GM12878 (cell line): Measurements from ENCODE around the gene OCA2. TPM values are rescaled to one million over a fixed set of nuclear protein-coding genes. Genes with fewer than 3 reads are reported as not detected.

Source experiments
- ATAC-seq: fragments of 200-7000 bp; cut with Tn5 transposase; 3 replicates; pipeline ENCODE4 v1.9.1; 2020; ENCODE audit warnings: mild to moderate bottlenecking, moderate library complexity
- BruUV-seq: library from RNA; stranded (reverse); fragments of 400-500 nt; replicated peaks from 2 replicates; lab custom pipeline; 2021; lab: Mats Ljungman, UMichigan
- CTCF ChIA-PET: fragments of 300-600 bp; sonication (Branson Sonifier 250); formaldehyde crosslinking; extraction: SDS; loops from one replicate; lab custom pipeline; 2021; ENCODE audit warnings: inconsistent platforms; lab: Yijun Ruan, JAX
- POLR2A ChIA-PET: fragments of 350-600 bp; formaldehyde crosslinking; extraction: SDS; loops from one replicate; lab custom pipeline; 2021; ENCODE audit warnings: inconsistent platforms; lab: Charles Lee
- RAD21 ChIA-PET: fragments of 300-600 bp; sonication (Branson Sonifier 250); formaldehyde crosslinking; loops from one replicate; lab custom pipeline; 2023; ENCODE audit warnings: antibody characterized with exemption; ENCODE audit not compliant: unreplicated experiment; lab: Charles Lee
- SMC1A ChIA-PET: fragments of 300-600 bp; sonication (Branson Sonifier 250); formaldehyde crosslinking; loops from one replicate; lab custom pipeline; 2023; ENCODE audit not compliant: unreplicated experiment, uncharacterized antibody; lab: Charles Lee
- DNase-seq: peaks from one replicate; pipeline ENCODE4 v3.0.0-alpha.2; 2011; ENCODE audit warnings: low read depth, low spot score
- FAIRE-seq: peaks from 3 replicates; lab custom pipeline; 2011; peaks lifted over from hg19 to GRCh38; lab: Jason Lieb, UNC
- H2AFZ ChIP-seq: 2 replicates; pipeline ENCODE4 v1.6.0; 2011; ENCODE audit warnings: low read depth, low read length, control low read depth; ENCODE audit not compliant: control insufficient read depth
- H3K27ac ChIP-seq: 2 replicates; pipeline ENCODE4 v1.5.1; 2011; ENCODE audit warnings: control low read depth; ENCODE audit not compliant: control insufficient read depth, insufficient read depth
- H3K27me3 ChIP-seq, 2 experiments: replicated peaks in 1 of 2; 2 replicates each; pipeline versions ENCODE4 v1.6.0 to v1.6.1; 2011; ENCODE audit warnings: low read length in 1 of 2; ENCODE audit not compliant: control insufficient read depth in 2 of 2, insufficient read depth in 2 of 2
- H3K36me3 ChIP-seq, 2 experiments: 2 replicates each; pipeline ENCODE4 v1.5.1; 2011; ENCODE audit warnings: low read length in 1 of 2; ENCODE audit not compliant: control insufficient read depth in 2 of 2, insufficient read depth in 2 of 2
- H3K4me1 ChIP-seq: 2 replicates; pipeline ENCODE4 v1.6.1; 2011; ENCODE audit warnings: mild to moderate bottlenecking, low read length, moderate library complexity, mixed read lengths; ENCODE audit not compliant: control insufficient read depth, insufficient read depth
- H3K4me2 ChIP-seq: 2 replicates; pipeline ENCODE4 v1.6.0; 2011; ENCODE audit warnings: control low read depth; ENCODE audit not compliant: control insufficient read depth, insufficient read depth
- H3K4me3 ChIP-seq: fragments of 200-600 bp; sonication (generic); 2 replicates; pipeline ENCODE4 v1.5.1; 2016
- H3K79me2 ChIP-seq: 2 replicates; pipeline ENCODE4 v1.6.0; 2011; ENCODE audit warnings: low read length; ENCODE audit not compliant: control insufficient read depth, insufficient read depth
- H3K9ac ChIP-seq: 2 replicates; pipeline ENCODE4 v1.8.0; 2011; ENCODE audit warnings: low read length, control low read depth, mixed read lengths; ENCODE audit not compliant: control insufficient read depth, insufficient read depth
- H3K9me3 ChIP-seq: replicated peaks from 3 replicates; pipeline ENCODE4 v1.5.1; 2011; ENCODE audit warnings: mild to moderate bottlenecking, low read length; ENCODE audit not compliant: control insufficient read depth, insufficient read depth
- H4K20me1 ChIP-seq: 2 replicates; pipeline ENCODE4 v1.6.0; 2011; ENCODE audit not compliant: control insufficient read depth, insufficient read depth
- ATF7 ChIP-seq: fragments of 450-650 bp; IDR thresholded peaks from 2 replicates; pipeline ENCODE4 v1.6.1; 2016; ENCODE audit warnings: low read depth, mild to moderate bottlenecking
- EZH2 ChIP-seq: IDR thresholded peaks from 2 replicates; pipeline ENCODE4 v1.6.1; 2012; ENCODE audit warnings: low read depth, mild to moderate bottlenecking, control low read depth, inconsistent platforms, low read length, borderline replicate concordance; ENCODE audit not compliant: control insufficient read depth
- MTA3 ChIP-seq: IDR thresholded peaks from 2 replicates; pipeline ENCODE4 v1.6.1; 2012; ENCODE audit warnings: low read length, inconsistent platforms, borderline replicate concordance
- NFYA ChIP-seq: IDR thresholded peaks from 2 replicates; pipeline ENCODE4 v1.6.1; 2011; ENCODE audit warnings: low read depth, mild to moderate bottlenecking, low read length, improper control_type of control experiment, borderline replicate concordance
- PAX5 ChIP-seq: IDR thresholded peaks from 2 replicates; pipeline ENCODE4 v1.6.1; 2011; ENCODE audit warnings: low read depth, low read length, borderline replicate concordance
- RB1 ChIP-seq: fragments of 450-650 bp; formaldehyde crosslinking; IDR thresholded peaks from 2 replicates; pipeline ENCODE4 v1.6.1; 2017; ENCODE audit warnings: mild to moderate bottlenecking, borderline replicate concordance
- RCOR1 ChIP-seq: conservative IDR thresholded peaks from 2 replicates; pipeline ENCODE4 v1.6.1; 2012; ENCODE audit warnings: low read depth, low read length, improper control_type of control experiment
- RUNX3 ChIP-seq: IDR thresholded peaks from 2 replicates; pipeline ENCODE4 v1.6.1; 2012; ENCODE audit warnings: low read length, inconsistent platforms
- SMAD1 ChIP-seq: fragments of 450-650 bp; IDR thresholded peaks from 2 replicates; pipeline ENCODE4 v1.6.1; 2018; ENCODE audit warnings: mild to moderate bottlenecking, low read depth; ENCODE audit not compliant: partially characterized antibody
- SMC3 ChIP-seq: IDR thresholded peaks from 2 replicates; pipeline ENCODE4 v1.6.1; 2011; ENCODE audit warnings: low read length, improper control_type of control experiment, borderline replicate concordance
- STAT1 ChIP-seq: fragments of 450-650 bp; conservative IDR thresholded peaks from 2 replicates; pipeline ENCODE4 v1.6.1; 2014; ENCODE audit warnings: antibody characterized with exemption, mild to moderate bottlenecking
- TCF12 ChIP-seq: IDR thresholded peaks from 2 replicates; pipeline ENCODE4 v1.6.1; 2011; ENCODE audit warnings: low read depth, mild to moderate bottlenecking, low read length
- ZNF384 ChIP-seq: IDR thresholded peaks from 2 replicates; pipeline ENCODE4 v1.6.1; 2012; ENCODE audit warnings: low read depth, mild to moderate bottlenecking, low read length, improper control_type of control experiment, borderline replicate concordance
- WGBS: methylation state at CpG from one replicate; pipeline ENCODE4 v1.1.6; 2016; ENCODE audit warnings: low lambda C conversion rate; ENCODE audit not compliant: insufficient replicate concordance, insufficient coverage; ENCODE audit errors: missing lambda C conversion rate; 5-methylcytosine and 5-hydroxymethylcytosine counted together
- in situ Hi-C: fragments of 300-500 bp; cut with MboI; formaldehyde crosslinking; loops from 9 replicates; pipeline ENCODE4 v1.14.3; 2018; ENCODE audit warnings: mixed read lengths
- intact Hi-C: fragments of 100-400 bp; cut with micrococcal nuclease; formaldehyde crosslinking; loops from one replicate; pipeline ENCODE4 v1.14.2; 2022; ENCODE audit not compliant: unreplicated experiment
- polyA plus RNA-seq, 11 experiments: library from polyadenylated mRNA; depleted of rRNA in 4 of 11; unstranded in 6 of 11; stranded (reverse) in 5 of 11; fragments of >200 nt; fragmentation: Nextera tagmentation in 4 of 11; fragmentation: Illumina TruSeq in 1 of 11; extraction: Ambion mirVana in 4 of 11; extraction: Trizol in 1 of 11; gene quantifications; 1 replicate in 1 of 11; 2 replicates in 10 of 11; pipeline versions ENCODE4 v1.2.1 to v1.2.3, GENCODE V29; 2011 to 2016; ENCODE audit warnings: inconsistent platforms in 2 of 11, missing spikeins in 2 of 11, low read depth in 1 of 11
- total RNA-seq, 4 experiments: library from RNA; depleted of rRNA in 3 of 4; stranded (reverse); fragments of >200 nt in 3 of 4; fragmentation: Illumina TruSeq in 1 of 4; extraction: Trizol in 1 of 4; gene quantifications; 2 replicates each; pipeline versions ENCODE4 v1.2.1 to v1.2.3, GENCODE V29; 2013 to 2021

OCA2 gene
- total and polyA plus RNA-seq, 10 of the 15 experiments (the other 5 are each of a cell fraction or from before 2014, with no cell fraction given) = 0.04 to 1.8 TPM; not detected in 8

- no TSS peak for BruUV-seq
- Histone ChIP-seq H3K9ac (no peak overlapping the region), H3K4me1 (no peaks in the 10 kb centered on the region), H3K27me3 (peaks cover 3% of the 10 kb centered on the region in 2 experiments; a peak in 1 of 4 replicates), H2AFZ (no peak overlapping the region), H4K20me1 (no peaks in the 10 kb centered on the region), H3K9me3 (no peaks in the 10 kb centered on the region), H3K27ac (no peak overlapping the region), H3K4me3 (no peak overlapping the region), H3K4me2 (no peak overlapping the region), H3K79me2 (no peaks in the 10 kb centered on the region), H3K36me3 (no peaks in the 10 kb centered on the region)
- ChIA-PET SMC1A (no interaction called here), CTCF (no interaction called here), RAD21 (no interaction called here), POLR2A (no interaction called here)
- WGBS = 79% methylated on average over 4 of the region's 5 CpGs
- ATAC-seq (no peak), DNase-seq (no peak), FAIRE-seq (no peak)
- intact Hi-C loops = no loop called here
- TF ChIP-seq STAT1 = no peak
- TF ChIP-seq NFYA = no peak
- no peak for TF ChIP-seq SMAD1
- no peak for TF ChIP-seq TCF12
- in situ Hi-C loops = no loop called here
These were observed 6.7 kb upstream of the OCA2 start for GRCh38 chr15:28105793-28106192.

- intact Hi-C loops = no loop called here
- TF ChIP-seq RUNX3 (no peak), ZNF384 (no peak), PAX5 (no peak), RB1 (no peak), RCOR1 (no peak), MTA3 (no peak), ATF7 (no peak), EZH2 (no peak), SMC3 (no peak)
- TF ChIP-seq, all 136 proteins: peak for 0
- ChIA-PET CTCF (no interaction called here), POLR2A (no interaction called here), SMC1A (no interaction called here), RAD21 (no interaction called here)
- Histone ChIP-seq H3K4me3 (no peak overlapping the region), H4K20me1 (no peaks in the 10 kb centered on the region), H3K27ac (no peak overlapping the region), H3K79me2 (no peaks in the 10 kb centered on the region), H3K36me3 (no peaks in the 10 kb centered on the region), H3K9ac (no peak overlapping the region), H2AFZ (no peak overlapping the region), H3K4me1 (no peaks in the 10 kb centered on the region), H3K9me3 (no peaks in the 10 kb centered on the region), H3K27me3 (peaks cover 3% of the 10 kb centered on the region in 2 experiments; a peak in 1 of 4 replicates), H3K4me2 (no peak overlapping the region)
- BruUV-seq = no TSS peak
- in situ Hi-C loops = no loop called here
- ATAC-seq = no peak
- 98% methylated on average over 6 of the region's 9 CpGs for WGBS
- no peak for DNase-seq
- FAIRE-seq = no peak
These were observed 6.2 kb upstream of the OCA2 start for GRCh38 chr15:28105224-28105791.
